ENCODE data around the gene SOBP.

Gene SOBP

DNA sequence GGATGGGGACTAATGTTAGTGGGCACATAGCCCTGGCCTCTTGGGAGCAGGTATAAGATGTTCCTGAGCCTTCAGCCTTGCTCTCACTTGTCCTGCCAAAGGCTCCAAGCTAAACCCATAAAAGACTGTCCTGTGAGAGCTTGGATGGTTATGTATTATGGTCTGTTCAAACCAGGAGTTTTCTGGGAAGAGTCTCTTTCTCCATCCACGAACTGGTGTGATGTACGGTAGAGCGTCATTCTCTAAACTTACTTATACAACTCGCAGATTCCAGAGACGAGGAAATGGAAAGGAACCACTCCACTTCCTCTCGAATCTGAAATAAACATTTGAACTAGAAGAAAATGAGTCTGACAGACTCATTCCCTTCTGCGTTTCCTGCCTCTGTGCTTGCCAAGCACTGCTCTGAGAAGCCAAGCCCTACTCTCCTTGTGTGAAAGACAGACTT, 5.3 kb downstream of the SOBP start:
- Histone ChIP-seq H3K36me3 (ENCODE audit: low read depth) (no peaks in the 10 kb centered on the region), H3K4me1 (ENCODE audit: insufficient read depth, poor library complexity, severe bottlenecking) (peaks cover 2% of the 10 kb centered on the region), H3K27ac (ENCODE audit: poor library complexity, severe bottlenecking) (no peak overlapping the region), H3K27me3 (ENCODE audit: insufficient read depth, poor library complexity, severe bottlenecking) (peaks cover 34% of the 10 kb centered on the region), H3K4me3 (ENCODE audit: severe bottlenecking) (no peak overlapping the region), H3K9me3 (ENCODE audit: severe bottlenecking) (no peaks in the 10 kb centered on the region)
- ATAC-seq (ENCODE audit: low read depth) (peak; percentile 22; the same call in 1 of the 3 replicates), DNase-seq (ENCODE audit: low spot score) (no peak)
- TF ChIP-seq, protein P1, sequence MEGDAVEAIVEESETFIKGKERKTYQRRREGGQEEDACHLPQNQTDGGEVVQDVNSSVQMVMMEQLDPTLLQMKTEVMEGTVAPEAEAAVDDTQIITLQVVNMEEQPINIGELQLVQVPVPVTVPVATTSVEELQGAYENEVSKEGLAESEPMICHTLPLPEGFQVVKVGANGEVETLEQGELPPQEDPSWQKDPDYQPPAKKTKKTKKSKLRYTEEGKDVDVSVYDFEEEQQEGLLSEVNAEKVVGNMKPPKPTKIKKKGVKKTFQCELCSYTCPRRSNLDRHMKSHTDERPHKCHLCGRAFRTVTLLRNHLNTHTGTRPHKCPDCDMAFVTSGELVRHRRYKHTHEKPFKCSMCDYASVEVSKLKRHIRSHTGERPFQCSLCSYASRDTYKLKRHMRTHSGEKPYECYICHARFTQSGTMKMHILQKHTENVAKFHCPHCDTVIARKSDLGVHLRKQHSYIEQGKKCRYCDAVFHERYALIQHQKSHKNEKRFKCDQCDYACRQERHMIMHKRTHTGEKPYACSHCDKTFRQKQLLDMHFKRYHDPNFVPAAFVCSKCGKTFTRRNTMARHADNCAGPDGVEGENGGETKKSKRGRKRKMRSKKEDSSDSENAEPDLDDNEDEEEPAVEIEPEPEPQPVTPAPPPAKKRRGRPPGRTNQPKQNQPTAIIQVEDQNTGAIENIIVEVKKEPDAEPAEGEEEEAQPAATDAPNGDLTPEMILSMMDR (IDR thresholded peaks at IDR 0.05; ENCODE audit: poor library complexity, severe bottlenecking): no peak

DNA sequence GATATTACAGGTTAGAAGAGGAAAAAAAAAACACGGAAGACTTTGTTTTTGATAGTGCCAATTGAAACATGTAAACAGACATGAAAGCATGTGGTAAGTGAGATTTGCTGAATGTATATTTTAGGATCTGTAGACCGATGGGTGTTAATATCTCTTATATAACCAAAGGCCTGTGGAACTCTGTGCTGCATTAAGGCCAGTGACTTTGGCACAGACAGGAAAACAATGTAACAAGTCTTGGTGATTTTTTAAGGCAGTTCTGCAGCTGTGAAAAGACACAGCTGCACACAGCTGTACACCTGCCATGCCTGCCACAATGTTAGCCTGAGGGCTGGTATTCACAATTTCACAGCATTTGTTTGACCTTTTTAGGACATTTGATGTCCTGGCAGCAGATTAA, 6.1 kb downstream of the SOBP start:
- H3K27ac ChIP-seq (ENCODE audit: poor library complexity, severe bottlenecking): no peak overlapping the region
- no peaks in the 10 kb centered on the region for H3K9me3 ChIP-seq (ENCODE audit: severe bottlenecking)
- peaks cover 28% of the 10 kb centered on the region for H3K27me3 ChIP-seq (ENCODE audit: insufficient read depth, poor library complexity, severe bottlenecking)
- peaks cover 2% of the 10 kb centered on the region for H3K4me1 ChIP-seq (ENCODE audit: insufficient read depth, poor library complexity, severe bottlenecking)
- ATAC-seq (ENCODE audit: low read depth) (no peak), DNase-seq (ENCODE audit: low spot score) (no peak)
- no peak overlapping the region for H3K4me3 ChIP-seq (ENCODE audit: severe bottlenecking)
- TF ChIP-seq, protein P1 (IDR thresholded peaks at IDR 0.05; ENCODE audit: poor library complexity, severe bottlenecking): no peak
- no peaks in the 10 kb centered on the region for H3K36me3 ChIP-seq (ENCODE audit: low read depth)

DNA sequence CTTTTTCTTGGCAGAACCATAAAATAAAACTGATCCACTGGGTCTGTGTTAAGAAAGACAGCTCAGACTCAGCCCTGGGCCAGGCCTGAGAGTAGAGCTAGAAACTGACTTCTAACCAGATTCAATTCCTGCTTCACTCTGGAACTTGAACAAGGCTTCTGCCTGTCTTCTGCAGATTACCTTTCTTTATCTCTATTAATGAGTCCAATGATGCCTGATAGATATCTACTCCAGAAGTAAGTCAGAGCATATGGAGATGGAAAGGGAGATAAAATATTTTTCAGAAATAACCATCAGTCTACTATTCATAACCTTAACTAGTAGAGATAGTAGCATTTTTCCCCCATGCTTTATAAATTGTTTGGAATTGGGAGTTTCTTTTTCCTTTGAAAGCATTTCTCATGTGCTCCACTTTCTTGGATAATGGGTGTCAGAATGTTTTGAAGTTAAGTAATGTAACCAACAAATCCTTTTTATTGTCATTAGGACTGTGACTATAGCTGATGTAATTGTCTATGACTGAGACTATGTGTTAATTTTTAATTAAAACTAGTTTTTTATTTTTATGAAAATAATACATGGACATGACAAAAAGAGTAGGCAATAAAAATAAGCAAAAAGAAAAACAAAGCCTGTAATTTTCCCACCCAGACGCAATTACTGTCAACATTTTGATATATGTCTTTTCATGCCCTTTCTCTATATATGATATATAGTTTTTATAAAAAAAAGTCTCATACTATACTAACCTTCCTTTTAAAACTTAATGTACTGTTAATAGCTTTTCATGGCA, 7.2 kb downstream of the SOBP start:
- Histone ChIP-seq H3K9me3 (ENCODE audit: severe bottlenecking) (no peaks in the 10 kb centered on the region), H3K4me3 (ENCODE audit: severe bottlenecking) (no peak overlapping the region), H3K27me3 (ENCODE audit: insufficient read depth, poor library complexity, severe bottlenecking) (peaks cover 18% of the 10 kb centered on the region), H3K4me1 (ENCODE audit: insufficient read depth, poor library complexity, severe bottlenecking) (peaks cover 2% of the 10 kb centered on the region), H3K27ac (ENCODE audit: poor library complexity, severe bottlenecking) (no peak overlapping the region), H3K36me3 (ENCODE audit: low read depth) (no peaks in the 10 kb centered on the region)
- no peak for DNase-seq (ENCODE audit: low spot score)
- ATAC-seq (ENCODE audit: low read depth): no peak
- TF ChIP-seq, protein P1 (IDR thresholded peaks at IDR 0.05; ENCODE audit: poor library complexity, severe bottlenecking): no peak

DNA sequence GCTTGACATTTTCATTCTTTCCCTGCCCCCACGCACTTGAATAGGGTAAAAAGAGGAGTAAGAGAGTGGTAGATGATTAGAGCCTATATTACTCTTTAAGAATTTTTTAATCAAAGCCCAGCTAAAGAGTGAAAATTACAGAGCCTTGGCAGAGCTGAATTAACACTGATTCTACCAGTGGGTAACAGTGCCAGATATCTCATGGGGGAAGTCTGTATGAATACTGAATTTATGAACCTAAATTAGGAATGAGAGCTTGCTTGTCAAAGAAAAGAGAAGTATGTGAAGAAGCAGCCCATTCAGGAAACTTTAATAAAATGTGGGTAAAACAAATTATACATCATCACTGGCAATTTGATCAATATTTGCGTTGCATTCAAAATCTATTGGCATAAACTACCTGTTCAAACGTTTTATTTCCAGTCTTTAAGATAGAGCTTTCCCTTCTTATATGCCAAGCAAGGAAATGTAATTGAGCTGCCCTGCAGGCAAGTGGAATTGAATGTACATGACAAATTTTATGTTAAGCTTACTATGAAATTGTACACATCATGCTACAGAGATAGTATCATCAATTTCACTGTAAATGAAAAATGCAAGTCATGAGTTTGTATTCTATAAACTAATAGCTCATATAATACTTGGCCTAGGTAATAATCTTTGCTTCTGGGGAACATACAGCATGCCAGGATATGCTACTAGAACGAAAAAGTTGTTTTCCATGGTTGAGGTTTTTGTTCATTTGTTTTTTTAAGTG, 14.5 kb downstream of the SOBP start:
- Histone ChIP-seq H3K36me3 (ENCODE audit: low read depth) (no peaks in the 10 kb centered on the region), H3K9me3 (ENCODE audit: severe bottlenecking) (no peaks in the 10 kb centered on the region), H3K27ac (ENCODE audit: poor library complexity, severe bottlenecking) (no peak overlapping the region), H3K27me3 (ENCODE audit: insufficient read depth, poor library complexity, severe bottlenecking) (peaks cover 3% of the 10 kb centered on the region), H3K4me1 (ENCODE audit: insufficient read depth, poor library complexity, severe bottlenecking) (no peaks in the 10 kb centered on the region), H3K4me3 (ENCODE audit: severe bottlenecking) (no peak overlapping the region)
- TF ChIP-seq, protein P1 (IDR thresholded peaks at IDR 0.05; ENCODE audit: poor library complexity, severe bottlenecking): no peak
- ATAC-seq (ENCODE audit: low read depth): no peak
- no peak for DNase-seq (ENCODE audit: low spot score)

Data from RWPE2 (cell line).